ENCODE measurements around the gene GAMT. TPM values are rescaled to one million over a fixed set of nuclear protein-coding genes. Genes with fewer than 3 reads are reported as not detected.
A peak's percentile ranks its signal among the peaks of the same experiment; 100 is the strongest.

GAMT gene
- total and polyA plus RNA-seq, 2 of the 13 experiments (the other 11 are each of a cell fraction or from before 2014, with no cell fraction given), result 115 to 124 TPM

DNA sequence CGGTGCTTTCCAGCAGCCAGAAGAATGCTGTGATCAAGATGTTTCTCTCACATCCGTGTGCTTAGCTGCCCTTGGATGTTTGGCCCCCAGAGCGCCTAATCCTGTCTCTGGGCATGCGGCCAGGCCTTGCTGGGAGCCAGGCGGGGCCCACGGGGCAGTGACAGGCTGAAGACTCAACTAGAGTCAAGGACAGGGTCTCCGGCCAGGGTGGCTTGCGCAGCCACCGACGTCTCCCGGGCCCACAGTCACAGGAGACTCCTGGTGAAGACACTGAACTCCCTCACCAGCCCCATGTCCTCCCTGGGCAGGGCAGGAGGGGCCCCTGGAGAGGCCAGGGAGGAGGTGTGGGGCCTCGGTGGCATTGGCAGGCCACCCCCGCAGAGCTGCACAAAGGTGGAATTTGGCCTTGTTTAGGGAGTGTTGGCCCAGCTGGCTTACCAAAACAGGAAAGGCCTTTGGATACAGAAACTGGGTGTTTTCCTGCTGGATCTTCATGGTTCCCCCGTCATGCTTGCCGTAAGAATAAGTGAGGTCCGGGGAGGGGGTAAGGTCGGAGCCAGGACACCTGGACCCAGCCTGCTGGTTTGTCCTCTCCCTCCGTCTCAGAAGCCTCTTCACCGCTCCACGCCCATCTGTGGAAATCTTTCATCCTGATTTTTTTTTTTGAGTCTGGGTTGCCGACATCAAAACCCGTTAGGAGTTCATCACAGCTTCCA, 27.6 kb downstream of the GAMT start (continued):
- TF ChIP-seq PRDM15 (CRISPR knock-in tag; IDR thresholded peaks at IDR 0.05) (no peak), UBTF (CRISPR knock-in tag; IDR thresholded peaks at IDR 0.05) (peak; percentile 79), ZNF317 (CRISPR knock-in tag; IDR thresholded peaks at IDR 0.05) (peak; percentile 87), ZNF546 (CRISPR knock-in tag; conservative IDR thresholded peaks at IDR 0.05) (no peak; the same call in 1 of the 2 replicates), KMT2B (CRISPR knock-in tag; IDR thresholded peaks at IDR 0.05) (peak; percentile 16; the same call in 1 of the 2 replicates), RCOR2 (CRISPR knock-in tag; IDR thresholded peaks at IDR 0.05) (peak; percentile 80), ZNF547 (CRISPR knock-in tag; IDR thresholded peaks at IDR 0.05) (0 out of 2 replicates have a peak, but pooled peaks have one; percentile 42), ZNF33A (CRISPR knock-in tag; IDR thresholded peaks at IDR 0.05; ENCODE audit: borderline replicate concordance) (no peak), XRCC5 (optimal IDR thresholded peaks at IDR 0.05; ENCODE audit: low read length) (peak; percentile 46), KLF9 (CRISPR knock-in tag; IDR thresholded peaks at IDR 0.05; ENCODE audit: low read depth) (peak; percentile 52; the same call in 1 of the 2 replicates), SKIL (CRISPR knock-in tag; IDR thresholded peaks at IDR 0.05; ENCODE audit: borderline replicate concordance) (peak; percentile 97), CC2D1A (CRISPR knock-in tag; IDR thresholded peaks at IDR 0.05) (no peak), ZIK1 (CRISPR knock-in tag; IDR thresholded peaks at IDR 0.05; ENCODE audit: borderline replicate concordance, low read depth) (0 out of 2 replicates have a peak, but pooled peaks have one; percentile 34), ZNF446 (CRISPR knock-in tag; IDR thresholded peaks at IDR 0.05) (0 out of 2 replicates have a peak, but pooled peaks have one; percentile 6)
- TF ChIP-seq, protein P1, sequence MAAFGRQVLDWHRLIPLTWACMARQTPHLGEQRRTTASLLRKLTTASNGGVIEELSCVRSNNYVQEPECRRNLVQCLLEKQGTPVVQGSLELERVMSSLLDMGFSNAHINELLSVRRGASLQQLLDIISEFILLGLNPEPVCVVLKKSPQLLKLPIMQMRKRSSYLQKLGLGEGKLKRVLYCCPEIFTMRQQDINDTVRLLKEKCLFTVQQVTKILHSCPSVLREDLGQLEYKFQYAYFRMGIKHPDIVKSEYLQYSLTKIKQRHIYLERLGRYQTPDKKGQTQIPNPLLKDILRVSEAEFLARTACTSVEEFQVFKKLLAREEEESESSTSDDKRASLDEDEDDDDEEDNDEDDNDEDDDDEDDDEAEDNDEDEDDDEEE (CRISPR knock-in tag; IDR thresholded peaks at IDR 0.05), result no peak
- TF ChIP-seq, protein P2, sequence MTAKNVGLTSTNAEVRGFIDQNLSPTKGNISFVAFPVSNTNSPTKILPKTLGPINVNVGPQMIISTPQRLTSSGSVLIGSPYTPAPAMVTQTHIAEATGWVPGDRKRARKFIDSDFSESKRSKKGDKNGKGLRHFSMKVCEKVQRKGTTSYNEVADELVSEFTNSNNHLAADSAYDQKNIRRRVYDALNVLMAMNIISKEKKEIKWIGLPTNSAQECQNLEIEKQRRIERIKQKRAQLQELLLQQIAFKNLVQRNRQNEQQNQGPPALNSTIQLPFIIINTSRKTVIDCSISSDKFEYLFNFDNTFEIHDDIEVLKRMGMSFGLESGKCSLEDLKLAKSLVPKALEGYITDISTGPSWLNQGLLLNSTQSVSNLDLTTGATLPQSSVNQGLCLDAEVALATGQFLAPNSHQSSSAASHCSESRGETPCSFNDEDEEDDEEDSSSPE (CRISPR knock-in tag; IDR thresholded peaks at IDR 0.05), result peak; percentile 76

Measured in HepG2 (cell line).